RWPE1 (cell line): Measurements from ENCODE around the gene ENTR1.

Experiments
- CTCF ChIA-PET: fragments of 350-600 bp; sonication (Branson Sonifier 250); formaldehyde crosslinking; extraction: SDS; loops from one replicate; lab custom pipeline; 2021; lab: Yijun Ruan, JAX
- POLR2A ChIA-PET: fragments of 400-600 bp; formaldehyde crosslinking; extraction: SDS; loops from one replicate; lab custom pipeline; 2020; ENCODE audit warnings: antibody characterized with exemption; ENCODE audit not compliant: low non-redundant PET; lab: Yijun Ruan, JAX
- DNase-seq: peaks from one replicate; pipeline ENCODE4 v3.0.0; 2012; ENCODE audit warnings: low spot score
- H3K27ac ChIP-seq: fragments of 450-650 bp; 2 replicates; pipeline ENCODE4 v1.5.1; 2017
- TF ChIP-seq, protein P1 (sequence below): fragments of 450-650 bp; conservative IDR thresholded peaks from 2 replicates; pipeline ENCODE4 v1.5.1; 2017; ENCODE audit warnings: low read depth, mild to moderate bottlenecking

The ENTR1 gene

DNA sequence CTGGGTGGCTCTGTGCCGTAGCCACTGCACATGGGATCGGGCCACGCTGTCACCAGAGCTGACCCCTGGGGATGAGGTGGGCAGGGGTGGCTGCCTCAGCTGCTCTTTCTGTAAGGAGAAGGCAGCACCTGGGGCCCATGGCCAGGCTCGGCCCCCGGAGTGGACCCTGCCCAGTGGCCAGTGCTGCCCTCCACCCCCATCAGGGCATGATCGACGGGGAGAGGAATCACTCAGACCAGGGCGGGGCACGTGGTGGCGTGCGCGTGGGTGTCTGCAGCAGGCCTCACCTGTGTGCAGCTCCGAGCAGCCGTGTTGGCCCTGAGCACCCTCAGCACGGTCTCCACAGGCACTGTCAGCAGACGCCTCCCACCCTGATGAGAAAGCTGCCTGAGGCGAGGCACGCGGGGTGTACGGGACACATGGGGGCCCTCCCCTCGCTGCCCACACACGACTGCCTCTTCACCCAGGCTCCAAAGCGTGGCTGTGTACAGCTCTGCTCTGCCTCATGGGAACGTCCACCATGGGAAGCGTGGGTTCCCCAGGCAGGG lies 28.4 kb downstream of the ENTR1 start:
- H3K27ac ChIP-seq, result peak overlapping the region; percentile 21; the same call in 1 of the 2 replicates
- TF ChIP-seq, protein P1, sequence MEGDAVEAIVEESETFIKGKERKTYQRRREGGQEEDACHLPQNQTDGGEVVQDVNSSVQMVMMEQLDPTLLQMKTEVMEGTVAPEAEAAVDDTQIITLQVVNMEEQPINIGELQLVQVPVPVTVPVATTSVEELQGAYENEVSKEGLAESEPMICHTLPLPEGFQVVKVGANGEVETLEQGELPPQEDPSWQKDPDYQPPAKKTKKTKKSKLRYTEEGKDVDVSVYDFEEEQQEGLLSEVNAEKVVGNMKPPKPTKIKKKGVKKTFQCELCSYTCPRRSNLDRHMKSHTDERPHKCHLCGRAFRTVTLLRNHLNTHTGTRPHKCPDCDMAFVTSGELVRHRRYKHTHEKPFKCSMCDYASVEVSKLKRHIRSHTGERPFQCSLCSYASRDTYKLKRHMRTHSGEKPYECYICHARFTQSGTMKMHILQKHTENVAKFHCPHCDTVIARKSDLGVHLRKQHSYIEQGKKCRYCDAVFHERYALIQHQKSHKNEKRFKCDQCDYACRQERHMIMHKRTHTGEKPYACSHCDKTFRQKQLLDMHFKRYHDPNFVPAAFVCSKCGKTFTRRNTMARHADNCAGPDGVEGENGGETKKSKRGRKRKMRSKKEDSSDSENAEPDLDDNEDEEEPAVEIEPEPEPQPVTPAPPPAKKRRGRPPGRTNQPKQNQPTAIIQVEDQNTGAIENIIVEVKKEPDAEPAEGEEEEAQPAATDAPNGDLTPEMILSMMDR, result no peak
- DNase-seq, result no peak
- POLR2A ChIA-PET, result interaction anchor here (0.8 kb wide), 1 partner anchor 12 kb away, joined by 3 read pairs; no protein-coding TSS in a partner anchor
- CTCF ChIA-PET, result interaction anchor here (0.5 to 1.4 kb wide), 3 partner anchors 21 to 212 kb away, joined by 3 to 4 read pairs (median 3); no protein-coding TSS in a partner anchor

DNA sequence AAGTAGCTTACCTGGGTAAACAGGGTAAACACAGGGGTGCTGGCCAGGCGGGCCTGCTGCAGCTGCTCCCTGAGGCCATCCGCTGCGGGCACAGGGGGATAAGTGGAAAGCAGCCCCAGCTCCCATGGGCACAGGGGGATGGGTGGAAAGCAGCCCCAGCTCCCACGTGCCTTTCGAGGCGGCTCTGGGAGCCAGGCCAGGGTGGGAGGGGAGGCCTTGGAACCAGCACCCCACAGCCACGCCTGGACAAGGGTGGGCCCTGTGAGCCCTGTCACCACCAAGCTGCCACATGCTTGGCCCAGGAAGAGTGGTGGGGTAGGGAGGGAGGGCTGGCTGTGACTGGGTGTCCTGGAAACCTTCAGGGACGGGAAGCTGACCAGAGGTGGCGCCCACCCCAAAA lies 29.1 kb downstream of the ENTR1 start:
- ChIA-PET POLR2A (no interaction called here), CTCF (interaction anchor here (0.7 to 1.4 kb wide), 4 partner anchors 9 to 211 kb away, joined by 3 to 4 read pairs (median 4); no protein-coding TSS in a partner anchor)
- TF ChIP-seq, protein P1, result no peak
- H3K27ac ChIP-seq, result peak overlapping the region; percentile 21
- no peak for DNase-seq

DNA sequence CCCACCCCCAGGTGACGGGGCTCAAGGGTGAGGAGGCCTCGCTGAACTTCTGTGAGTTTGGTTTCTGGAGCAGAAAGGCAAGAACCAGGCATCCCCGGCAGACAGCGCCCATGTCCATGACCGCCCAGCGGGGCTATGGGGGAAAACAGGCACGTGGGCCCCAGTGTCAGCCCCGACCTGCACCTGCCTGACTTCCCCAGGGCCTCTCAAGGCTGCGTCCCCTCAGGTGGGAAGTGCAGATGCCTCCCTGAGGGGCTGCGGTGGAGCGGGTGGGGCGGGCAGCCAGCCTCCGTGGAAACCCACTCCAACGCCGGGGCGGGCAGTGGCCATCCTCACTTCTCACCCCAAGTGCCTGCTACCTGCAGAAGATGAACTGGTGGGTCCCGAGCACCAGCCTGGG lies 30.0 kb downstream of the ENTR1 start:
- H3K27ac ChIP-seq, result peak overlapping the region; percentile 21
- no peak for DNase-seq
- ChIA-PET CTCF (interaction anchor here (0.9 to 1.4 kb wide), 3 partner anchors 8 to 67 kb away, joined by 3 to 4 read pairs (median 4); no protein-coding TSS in a partner anchor), POLR2A (no interaction called here)
- TF ChIP-seq, protein P1, result no peak

DNA sequence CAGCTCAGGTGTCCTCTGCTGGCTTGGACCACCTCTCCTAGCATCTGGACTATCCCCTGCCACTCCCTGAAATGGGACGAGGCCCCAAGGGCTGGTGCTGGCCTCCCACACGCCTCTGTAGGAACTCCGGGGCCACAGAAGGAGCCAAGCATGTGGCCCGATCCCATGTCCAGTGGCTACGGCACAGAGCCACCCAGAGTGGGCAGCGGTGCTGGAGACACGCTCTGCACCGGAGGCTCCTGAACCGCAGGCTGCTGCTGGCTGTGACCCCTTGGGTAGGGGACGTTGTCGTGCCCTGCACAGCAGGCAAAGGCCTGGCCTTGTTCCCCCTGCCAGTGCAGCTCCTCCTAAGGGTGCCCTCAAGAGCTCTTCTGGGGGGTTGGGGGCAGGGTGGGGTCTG lies 30.5 kb downstream of the ENTR1 start:
- peak overlapping the region; percentile 2; the same call in 1 of the 2 replicates for H3K27ac ChIP-seq
- ChIA-PET CTCF (interaction anchor here (0.7 kb wide), 1 partner anchor 63 kb away, joined by 5 read pairs; no protein-coding TSS in a partner anchor), POLR2A (no interaction called here)
- DNase-seq, result no peak
- TF ChIP-seq, protein P1, result no peak

DNA sequence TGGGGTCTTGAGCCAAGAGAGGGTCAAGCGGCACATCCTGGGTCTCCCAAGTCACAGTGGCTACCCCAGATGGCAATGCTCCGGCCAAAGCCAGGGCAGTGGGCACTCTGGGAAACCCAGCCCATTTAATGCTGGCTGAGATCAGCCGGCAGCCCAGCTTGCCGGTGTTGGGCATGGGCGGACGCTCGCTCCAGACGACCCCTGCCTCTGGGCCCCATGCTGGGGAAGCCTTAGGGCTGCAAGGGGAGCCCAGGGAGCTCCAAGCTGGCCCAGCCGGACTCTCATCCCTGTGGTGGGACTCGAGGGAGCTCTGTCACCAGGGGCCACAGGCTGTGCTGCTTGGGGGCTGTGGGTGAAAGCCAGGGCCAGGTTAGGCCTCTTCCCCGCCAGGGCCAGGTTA lies 31.0 kb downstream of the ENTR1 start:
- H3K27ac ChIP-seq, result peak overlapping the region; percentile 2; the same call in 1 of the 2 replicates
- POLR2A ChIA-PET, result no interaction called here
- TF ChIP-seq, protein P1, result no peak
- CTCF ChIA-PET, result interaction anchor here (0.7 kb wide), 1 partner anchor 64 kb away, joined by 5 read pairs; no protein-coding TSS in a partner anchor
- no peak for DNase-seq

DNA sequence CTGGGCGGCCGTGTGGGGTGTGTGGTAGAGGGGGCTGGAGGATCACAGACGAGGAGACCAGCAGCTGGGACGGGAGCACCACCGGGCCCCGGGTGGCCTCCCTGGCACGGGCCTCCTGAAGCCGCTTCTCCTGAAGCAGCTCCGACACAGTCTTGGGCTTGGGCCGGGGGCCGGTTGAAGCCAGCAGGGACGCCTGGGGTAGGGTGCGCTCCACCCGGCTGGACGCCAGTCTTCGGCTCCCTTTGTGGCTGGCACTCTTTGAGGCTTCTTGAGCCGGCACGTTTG lies 31.5 kb downstream of the ENTR1 start:
- CTCF ChIA-PET, result no interaction called here
- no peak overlapping the region for H3K27ac ChIP-seq
- TF ChIP-seq, protein P1, result no peak
- DNase-seq, result no peak
- POLR2A ChIA-PET, result no interaction called here
